Stimulated activated CD8-positive, alpha-beta memory T cell treated with anti-CD3 and anti-CD28 coated beads, Interleukin-7, amount 100 ng/mL, for 24 hours (primary cell): ENCODE measurements around the gene MAPK11.

Experiments
- DNase-seq: peaks from one replicate; pipeline ENCODE4 v3.0.0-alpha.2; 2020; ENCODE audit warnings: low read depth

The MAPK11 gene

GRCh38 chr22:50224071-50224470 lies 46.1 kb downstream of the MAPK11 start:
- DNase-seq, result no peak

GRCh38 chr22:50222508-50222907 lies 47.7 kb downstream of the MAPK11 start:
- DNase-seq, result no peak

GRCh38 chr22:50221410-50222300 lies 48.5 kb downstream of the MAPK11 start:
- DNase-seq, result no peak

GRCh38 chr22:50220603-50221409 lies 49.4 kb downstream of the MAPK11 start:
- DNase-seq, result no peak

GRCh38 chr22:50219800-50220602 lies 50.2 kb downstream of the MAPK11 start:
- no peak for DNase-seq

- no peak for DNase-seq
Observed at GRCh38 chr22:50218996-50219727, 51.0 kb downstream of the MAPK11 start.

- no peak for DNase-seq
Observed at GRCh38 chr22:50218153-50218995, 51.8 kb downstream of the MAPK11 start.

GRCh38 chr22:50217543-50218152 lies 52.5 kb downstream of the MAPK11 start:
- no peak for DNase-seq

GRCh38 chr22:50216684-50217520 lies 53.3 kb downstream of the MAPK11 start:
- DNase-seq, result no peak

GRCh38 chr22:50216055-50216683 lies 54.0 kb downstream of the MAPK11 start:
- no peak for DNase-seq

- no peak for DNase-seq
Observed at GRCh38 chr22:50215297-50216054, 54.7 kb downstream of the MAPK11 start.
